ENCODE data around the gene SLC16A12.

SLC16A12 gene

DNA sequence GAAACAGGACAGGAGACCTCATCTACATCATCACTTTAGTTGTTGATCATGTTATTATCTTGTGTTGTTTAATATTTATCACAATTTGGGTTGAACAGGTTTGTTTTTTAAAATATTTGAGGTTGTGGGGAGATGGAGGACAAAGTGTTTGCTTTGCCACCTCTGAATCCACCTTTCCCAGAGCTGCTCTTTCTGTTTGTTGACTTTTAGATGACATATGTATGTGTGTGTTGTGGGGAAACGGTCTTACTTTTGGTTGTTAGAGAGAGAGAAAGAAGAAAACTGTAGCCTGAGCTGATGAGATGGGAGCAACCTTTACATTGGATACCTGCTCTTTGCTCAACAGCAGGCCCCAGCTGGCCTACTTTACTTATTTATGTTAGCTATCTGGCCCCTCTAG lies 19.0 kb upstream of the SLC16A12 start:
- DNase-seq: no peak
- Histone ChIP-seq H3K27ac (no peak overlapping the region), H3K27me3 (ENCODE audit: insufficient read depth, low read depth, severe bottlenecking) (no peaks in the 10 kb centered on the region), H3K36me3 (no peaks in the 10 kb centered on the region), H3K9me3 (ENCODE audit: severe bottlenecking) (no peaks in the 10 kb centered on the region), H3K4me3 (ENCODE audit: low read depth, low read length) (no peak overlapping the region)
- TF ChIP-seq, protein P1, sequence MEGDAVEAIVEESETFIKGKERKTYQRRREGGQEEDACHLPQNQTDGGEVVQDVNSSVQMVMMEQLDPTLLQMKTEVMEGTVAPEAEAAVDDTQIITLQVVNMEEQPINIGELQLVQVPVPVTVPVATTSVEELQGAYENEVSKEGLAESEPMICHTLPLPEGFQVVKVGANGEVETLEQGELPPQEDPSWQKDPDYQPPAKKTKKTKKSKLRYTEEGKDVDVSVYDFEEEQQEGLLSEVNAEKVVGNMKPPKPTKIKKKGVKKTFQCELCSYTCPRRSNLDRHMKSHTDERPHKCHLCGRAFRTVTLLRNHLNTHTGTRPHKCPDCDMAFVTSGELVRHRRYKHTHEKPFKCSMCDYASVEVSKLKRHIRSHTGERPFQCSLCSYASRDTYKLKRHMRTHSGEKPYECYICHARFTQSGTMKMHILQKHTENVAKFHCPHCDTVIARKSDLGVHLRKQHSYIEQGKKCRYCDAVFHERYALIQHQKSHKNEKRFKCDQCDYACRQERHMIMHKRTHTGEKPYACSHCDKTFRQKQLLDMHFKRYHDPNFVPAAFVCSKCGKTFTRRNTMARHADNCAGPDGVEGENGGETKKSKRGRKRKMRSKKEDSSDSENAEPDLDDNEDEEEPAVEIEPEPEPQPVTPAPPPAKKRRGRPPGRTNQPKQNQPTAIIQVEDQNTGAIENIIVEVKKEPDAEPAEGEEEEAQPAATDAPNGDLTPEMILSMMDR (IDR thresholded peaks at IDR 0.05; ENCODE audit: low read depth, low read length): no peak

DNA sequence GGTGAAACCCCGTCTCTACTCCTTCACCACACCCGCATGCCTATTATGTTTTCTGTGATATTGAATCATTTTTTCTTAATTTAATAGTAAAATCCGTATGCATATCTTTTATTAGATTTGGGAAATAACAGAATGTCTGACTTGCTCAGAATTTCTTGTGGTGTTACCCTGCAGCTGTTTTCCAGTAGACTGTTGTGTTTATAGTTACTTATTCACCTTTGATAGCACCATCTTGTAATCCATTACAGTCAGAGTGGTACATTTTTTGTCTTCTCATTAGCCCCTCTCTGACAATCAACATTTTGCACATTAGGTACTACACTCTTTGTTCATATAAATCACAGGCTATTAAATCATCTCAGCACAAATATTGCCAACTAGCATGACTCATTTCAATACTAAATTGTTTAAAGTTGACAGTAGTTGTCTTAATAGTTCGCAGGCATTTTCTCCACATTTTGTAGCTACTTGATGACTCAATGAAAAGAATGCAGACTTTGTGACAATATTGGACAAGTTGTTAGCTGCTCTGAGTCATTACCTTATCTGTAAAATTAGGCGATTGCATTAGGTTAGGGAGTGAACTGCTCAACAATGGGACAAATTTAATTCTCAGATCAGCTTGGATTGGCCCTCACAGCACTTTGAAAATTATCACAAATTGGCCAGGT lies 17.8 kb upstream of the SLC16A12 start:
- DNase-seq: no peak
- Histone ChIP-seq H3K27ac (no peak overlapping the region), H3K27me3 (ENCODE audit: insufficient read depth, low read depth, severe bottlenecking) (no peaks in the 10 kb centered on the region), H3K9me3 (ENCODE audit: severe bottlenecking) (no peaks in the 10 kb centered on the region), H3K4me3 (ENCODE audit: low read depth, low read length) (no peak overlapping the region), H3K36me3 (no peaks in the 10 kb centered on the region)
- TF ChIP-seq, protein P1 (IDR thresholded peaks at IDR 0.05; ENCODE audit: low read depth, low read length): no peak

DNA sequence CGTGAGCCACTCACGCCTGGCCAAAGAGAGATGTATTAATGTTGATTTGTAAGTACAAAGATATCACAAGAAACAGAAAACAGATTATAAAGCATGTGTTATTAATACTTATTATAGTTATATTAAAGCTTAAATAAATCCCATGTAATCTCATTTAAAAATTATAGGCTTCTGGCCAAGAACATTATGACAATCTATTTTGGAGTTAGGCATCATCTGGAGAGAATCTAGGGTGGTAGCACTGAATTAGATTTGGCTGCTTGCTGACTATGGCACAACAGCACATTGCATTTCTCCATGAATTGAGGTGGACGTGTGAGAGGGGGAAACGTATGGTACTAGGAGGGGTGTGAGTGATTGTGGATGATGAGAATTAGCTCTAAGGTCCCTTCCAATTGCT lies 16.8 kb upstream of the SLC16A12 start:
- TF ChIP-seq, protein P1 (IDR thresholded peaks at IDR 0.05; ENCODE audit: low read depth, low read length): no peak
- H3K36me3 ChIP-seq: no peaks in the 10 kb centered on the region
- DNase-seq: no peak
- no peaks in the 10 kb centered on the region for H3K27me3 ChIP-seq (ENCODE audit: insufficient read depth, low read depth, severe bottlenecking)
- H3K27ac ChIP-seq: no peak overlapping the region
- no peak overlapping the region for H3K4me3 ChIP-seq (ENCODE audit: low read depth, low read length)
- H3K9me3 ChIP-seq (ENCODE audit: severe bottlenecking): no peaks in the 10 kb centered on the region

DNA sequence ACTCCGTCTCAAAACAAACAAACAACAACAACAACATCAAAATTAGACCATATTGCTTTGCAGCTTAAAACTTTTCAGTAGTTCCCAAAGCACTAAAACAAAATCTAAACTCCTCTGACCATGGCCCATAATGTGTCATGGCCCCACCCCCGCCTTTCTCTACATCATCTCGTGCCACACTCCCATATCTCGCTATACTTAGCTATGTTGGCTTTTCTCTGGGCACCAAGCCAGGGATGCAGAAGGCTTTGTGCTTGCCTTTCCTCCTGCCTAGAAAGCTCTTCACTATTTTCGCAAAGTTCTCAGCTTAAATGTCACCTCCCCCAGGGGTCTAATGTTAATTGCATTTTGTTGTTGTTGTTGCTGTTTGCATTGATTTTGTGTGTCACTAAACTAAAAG lies 15.1 kb upstream of the SLC16A12 start:
- H3K9me3 ChIP-seq (ENCODE audit: severe bottlenecking): peaks cover 4% of the 10 kb centered on the region
- H3K27ac ChIP-seq: no peak overlapping the region
- no peaks in the 10 kb centered on the region for H3K36me3 ChIP-seq
- no peak overlapping the region for H3K4me3 ChIP-seq (ENCODE audit: low read depth, low read length)
- TF ChIP-seq, protein P1 (IDR thresholded peaks at IDR 0.05; ENCODE audit: low read depth, low read length): no peak
- no peak for DNase-seq
- H3K27me3 ChIP-seq (ENCODE audit: insufficient read depth, low read depth, severe bottlenecking): no peaks in the 10 kb centered on the region

DNA sequence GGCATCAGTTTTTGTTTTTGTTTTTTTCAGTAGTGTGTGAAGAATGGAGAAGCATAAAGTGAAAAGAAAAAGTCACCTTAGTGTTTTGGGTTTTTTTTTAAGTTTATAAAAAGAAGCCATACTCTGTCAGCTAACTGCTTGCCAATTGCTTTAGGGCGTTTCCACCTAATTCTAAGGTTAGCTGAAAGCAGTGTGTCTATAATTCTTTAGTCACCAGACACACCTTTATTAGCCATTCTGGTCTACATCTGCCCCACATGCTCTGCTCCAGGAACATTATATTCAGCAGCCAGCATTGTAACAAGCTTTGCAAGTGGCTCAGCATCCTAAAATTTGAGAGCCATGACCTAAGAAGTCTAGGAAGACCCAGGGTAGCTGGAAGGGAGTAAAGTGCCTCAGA lies 14.1 kb upstream of the SLC16A12 start:
- no peak overlapping the region for H3K27ac ChIP-seq
- no peaks in the 10 kb centered on the region for H3K36me3 ChIP-seq
- no peak for DNase-seq
- no peak overlapping the region for H3K4me3 ChIP-seq (ENCODE audit: low read depth, low read length)
- TF ChIP-seq, protein P1 (IDR thresholded peaks at IDR 0.05; ENCODE audit: low read depth, low read length): no peak
- H3K27me3 ChIP-seq (ENCODE audit: insufficient read depth, low read depth, severe bottlenecking): no peaks in the 10 kb centered on the region
- peaks cover 4% of the 10 kb centered on the region for H3K9me3 ChIP-seq (ENCODE audit: severe bottlenecking)

DNA sequence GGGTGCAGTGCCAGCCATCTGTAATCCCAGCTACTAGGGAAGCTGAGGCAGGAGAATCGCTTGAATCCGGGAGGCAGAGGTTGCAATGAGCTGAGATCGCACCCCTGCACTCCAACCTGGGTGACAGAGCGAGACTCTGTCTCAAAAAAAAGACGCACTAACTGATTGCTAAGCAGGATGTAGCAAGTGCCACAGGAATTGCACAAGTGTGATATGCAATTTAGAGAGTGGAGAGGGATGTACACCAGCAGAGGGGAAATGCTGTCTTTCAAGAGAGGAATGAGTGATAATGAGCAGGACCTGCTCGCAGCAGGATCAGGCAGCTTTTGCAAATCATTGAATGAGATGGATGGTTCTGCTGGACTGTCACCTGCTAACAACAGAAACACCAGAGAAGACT lies 13.3 kb upstream of the SLC16A12 start:
- H3K36me3 ChIP-seq: no peaks in the 10 kb centered on the region
- TF ChIP-seq, protein P1 (IDR thresholded peaks at IDR 0.05; ENCODE audit: low read depth, low read length): no peak
- no peak overlapping the region for H3K4me3 ChIP-seq (ENCODE audit: low read depth, low read length)
- no peak overlapping the region for H3K27ac ChIP-seq
- H3K27me3 ChIP-seq (ENCODE audit: insufficient read depth, low read depth, severe bottlenecking): no peaks in the 10 kb centered on the region
- no peak for DNase-seq
- H3K9me3 ChIP-seq (ENCODE audit: severe bottlenecking): peaks cover 4% of the 10 kb centered on the region

Data from WERI-Rb-1 (cell line).